HepG2 (cell line): ENCODE data around the gene TMEM141. TPM values are rescaled to one million over a fixed set of nuclear protein-coding genes. Genes with fewer than 3 reads are reported as not detected.

ENCODE experiments used
- FIP1L1 ChIP-seq: fragments of 200-400 bp; formaldehyde crosslinking; IDR thresholded peaks from 2 replicates; pipeline ENCODE4 v1.6.1; 2018; ENCODE audit warnings: low read depth, mild to moderate bottlenecking, low read length, moderate library complexity, borderline replicate concordance; ENCODE audit not compliant: insufficient read depth
- HNF4G ChIP-seq, 2 experiments: sonication (generic) in 1 of 2; formaldehyde crosslinking in 1 of 2; IDR thresholded peaks; 2 replicates each; pipeline versions ENCODE4 v1.4.0 to v1.6.1; 2011 to 2020; ENCODE audit warnings: borderline replicate concordance in 2 of 2, low read depth in 2 of 2, mild to moderate bottlenecking in 2 of 2, low read length in 1 of 2, missing genetic modification reagents in 1 of 2, moderate library complexity in 1 of 2
- KLF12 ChIP-seq: sonication (generic); formaldehyde crosslinking; IDR thresholded peaks from 2 replicates; pipeline ENCODE4 v1.4.0; 2020; ENCODE audit warnings: missing genetic modification reagents, borderline replicate concordance
- MAFK ChIP-seq, 2 experiments: IDR thresholded peaks in 1 of 2; conservative IDR thresholded peaks in 1 of 2; 2 replicates each; pipeline ENCODE4 v1.6.1; 2011; ENCODE audit warnings: improper control_type of control experiment in 2 of 2, low read length in 2 of 2
- MXD3 ChIP-seq: IDR thresholded peaks from 2 replicates; pipeline ENCODE4 v1.6.1; 2016; ENCODE audit warnings: mild to moderate bottlenecking, missing biosample characterization, missing genetic modification reagents
- NFIC ChIP-seq: IDR thresholded peaks from 2 replicates; pipeline ENCODE4 v1.6.1; 2012; ENCODE audit warnings: mild to moderate bottlenecking, low read length, inconsistent platforms
- NFYC ChIP-seq: IDR thresholded peaks from 2 replicates; pipeline ENCODE4 v1.6.1; 2016; ENCODE audit warnings: missing genetic modification reagents, missing compliant biosample characterization
- PHF21A ChIP-seq: sonication (generic); formaldehyde crosslinking; IDR thresholded peaks from 2 replicates; pipeline ENCODE4 v1.5.0; 2020; ENCODE audit warnings: mild to moderate bottlenecking, missing genetic modification reagents
- PHF5A ChIP-seq: IDR thresholded peaks from one replicate; pipeline ENCODE4 v1.6.1; 2018; ENCODE audit warnings: low read depth, missing genetic modification reagents; ENCODE audit not compliant: unreplicated experiment
- SP5 ChIP-seq: IDR thresholded peaks from 2 replicates; pipeline ENCODE4 v1.6.1; 2016; ENCODE audit warnings: low read depth, borderline replicate concordance
- ZBTB3 ChIP-seq: sonication (generic); formaldehyde crosslinking; IDR thresholded peaks from 2 replicates; pipeline ENCODE4 v1.4.0; 2020; ENCODE audit warnings: low read depth, mild to moderate bottlenecking, moderate library complexity, missing genetic modification reagents, borderline replicate concordance
- ZFP37 ChIP-seq: sonication (generic); formaldehyde crosslinking; IDR thresholded peaks from 2 replicates; pipeline ENCODE4 v1.4.0; 2020; ENCODE audit warnings: missing genetic modification reagents, borderline replicate concordance
- ZFY ChIP-seq: sonication (generic); formaldehyde crosslinking; IDR thresholded peaks from 2 replicates; pipeline ENCODE4 v1.4.0; 2020; ENCODE audit warnings: missing genetic modification reagents
- ZNF160 ChIP-seq: sonication (generic); formaldehyde crosslinking; IDR thresholded peaks from 2 replicates; pipeline ENCODE4 v1.8.0; 2022; ENCODE audit warnings: mild to moderate bottlenecking, inconsistent platforms, missing genetic modification reagents
- ZNF331 ChIP-seq: sonication (generic); formaldehyde crosslinking; IDR thresholded peaks from 2 replicates; pipeline ENCODE4 v1.4.0; 2020; ENCODE audit warnings: missing genetic modification reagents
- ZNF335 ChIP-seq: sonication (generic); formaldehyde crosslinking; IDR thresholded peaks from 2 replicates; pipeline ENCODE4 v1.4.0; 2020; ENCODE audit warnings: missing genetic modification reagents
- ZNF446 ChIP-seq: sonication (generic); formaldehyde crosslinking; IDR thresholded peaks from 2 replicates; pipeline ENCODE4 v1.5.0; 2020; ENCODE audit warnings: mild to moderate bottlenecking, missing genetic modification reagents
- ZNF574 ChIP-seq: sonication (generic); formaldehyde crosslinking; IDR thresholded peaks from 2 replicates; pipeline ENCODE4 v1.4.0; 2020; ENCODE audit warnings: missing genetic modification reagents
- ZNF710 ChIP-seq: sonication (generic); formaldehyde crosslinking; IDR thresholded peaks from 2 replicates; pipeline ENCODE4 v1.5.0; 2020; ENCODE audit warnings: mild to moderate bottlenecking, missing genetic modification reagents, borderline replicate concordance
- polyA plus RNA-seq, 8 experiments: library from polyadenylated mRNA; depleted of rRNA in 3 of 8; stranded (reverse) in 7 of 8; unstranded in 1 of 8; fragments of >200 nt; fragmentation: Illumina TruSeq in 4 of 8; extraction: Trizol in 4 of 8; gene quantifications; 2 replicates each; pipeline versions ENCODE4 v1.2.1 to v1.2.3, GENCODE V29; 2011 to 2016; ENCODE audit warnings: low read depth in 4 of 8, missing spikeins in 1 of 8, mixed read lengths in 1 of 8; ENCODE audit not compliant: insufficient read depth in 1 of 8
- total RNA-seq, 5 experiments: library from RNA; depleted of rRNA; stranded (reverse); fragments of >200 nt; fragmentation: Illumina TruSeq; extraction: Trizol; gene quantifications; 2 replicates each; pipeline ENCODE4 v1.2.3, GENCODE V29; 2016; ENCODE audit warnings: low read depth in 1 of 5

The TMEM141 gene
- total and polyA plus RNA-seq, 2 of the 13 experiments (the other 11 are each of a cell fraction or from before 2014, with no cell fraction given) = 81.0 to 202 TPM

GRCh38 chr9:136798708-136799078 lies 7.5 kb downstream of the TMEM141 start (continued):
- TF ChIP-seq MAFK (conservative IDR thresholded peaks at IDR 0.05 in 1 of 2, IDR thresholded peaks at IDR 0.05 in 1 of 2; ENCODE audit: low read length in 2 of 2) = no peak
- TF ChIP-seq ZNF335 (CRISPR knock-in tag) = no peak
- 0 out of 2 replicates have a peak, but pooled peaks have one; percentile 67 for TF ChIP-seq FIP1L1
- TF ChIP-seq PHF21A (CRISPR knock-in tag) = no peak
- TF ChIP-seq SP5 (CRISPR knock-in tag) = no peak
- TF ChIP-seq ZFP37 (CRISPR knock-in tag) = no peak
- no peak for TF ChIP-seq PHF5A (CRISPR knock-in tag)
- no peak for TF ChIP-seq ZNF574 (CRISPR knock-in tag)
- TF ChIP-seq ZNF331 (CRISPR knock-in tag) = no peak
- TF ChIP-seq NFYC (CRISPR knock-in tag) = no peak
- no peak for TF ChIP-seq HNF4G (IDR thresholded peaks at IDR 0.05; ENCODE audit: borderline replicate concordance, low read depth, low read length)
- TF ChIP-seq HNF4G (CRISPR knock-in tag; IDR thresholded peaks at IDR 0.05; ENCODE audit: borderline replicate concordance, low read depth) = 0 out of 2 replicates have a peak, but pooled peaks have one; percentile 2
- no peak for TF ChIP-seq ZFY (CRISPR knock-in tag)
- TF ChIP-seq ZNF160 (CRISPR knock-in tag) = no peak; the same call in 1 of the 2 replicates
- no peak for TF ChIP-seq MXD3 (CRISPR knock-in tag)
- TF ChIP-seq ZNF710 (CRISPR knock-in tag) = no peak; the same call in 1 of the 2 replicates
- TF ChIP-seq KLF12 (CRISPR knock-in tag) = no peak
- TF ChIP-seq ZBTB3 = no peak
- TF ChIP-seq ZNF446 (CRISPR knock-in tag) = peak; percentile 84
- no peak for TF ChIP-seq NFIC
